ENCODE data around the gene FBRSL1. TPM values are rescaled to one million over a fixed set of nuclear protein-coding genes. Genes with fewer than 3 reads are reported as not detected.

The FBRSL1 gene
- total RNA-seq, 1 donor from 2014 or later = 58.7 TPM

DNA sequence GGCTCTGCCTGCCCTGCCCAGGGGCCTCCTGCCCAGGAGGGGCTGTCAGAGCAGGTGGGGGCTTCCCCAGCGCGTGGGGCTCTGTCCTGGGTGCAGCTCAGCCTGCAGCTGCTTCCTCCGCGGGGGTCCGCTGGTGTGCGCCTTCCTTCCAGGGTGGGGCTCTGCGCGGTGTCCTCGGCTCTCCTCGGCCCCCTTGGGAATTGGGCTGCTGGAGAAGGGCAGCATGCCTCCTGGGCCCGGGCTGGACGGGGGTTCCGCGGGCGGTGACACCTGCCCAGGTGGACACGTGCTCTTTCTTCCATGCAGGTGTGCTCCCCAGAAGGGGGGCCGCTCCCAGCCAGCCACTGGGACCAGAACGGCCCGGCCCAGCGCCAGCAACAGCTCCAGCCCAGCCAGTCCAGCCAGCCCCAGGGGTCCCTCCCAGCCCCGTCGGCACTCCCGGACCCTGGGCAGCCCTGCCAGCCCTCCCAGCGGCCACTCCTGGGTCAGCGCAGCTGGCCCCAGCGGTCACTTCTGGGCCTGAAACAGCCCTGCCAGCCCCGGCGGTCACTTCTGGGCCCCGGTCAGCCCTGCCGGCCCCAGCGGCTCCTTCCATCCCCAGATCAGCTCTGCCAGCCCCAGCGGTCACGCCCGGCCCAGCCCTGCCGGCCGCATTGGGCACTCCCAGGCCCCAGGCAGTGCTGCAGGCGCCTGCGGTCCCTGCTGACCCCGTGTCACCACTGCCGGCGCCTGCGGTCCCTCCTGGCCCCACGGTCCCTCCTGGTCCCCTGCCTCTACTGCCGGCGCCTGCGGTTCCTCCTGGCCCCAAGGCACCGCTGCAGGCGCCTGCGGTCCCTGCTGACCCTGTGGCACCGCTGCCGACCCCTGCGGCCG, 19.1 kb downstream of the FBRSL1 start:
- TF ChIP-seq, protein P1, sequence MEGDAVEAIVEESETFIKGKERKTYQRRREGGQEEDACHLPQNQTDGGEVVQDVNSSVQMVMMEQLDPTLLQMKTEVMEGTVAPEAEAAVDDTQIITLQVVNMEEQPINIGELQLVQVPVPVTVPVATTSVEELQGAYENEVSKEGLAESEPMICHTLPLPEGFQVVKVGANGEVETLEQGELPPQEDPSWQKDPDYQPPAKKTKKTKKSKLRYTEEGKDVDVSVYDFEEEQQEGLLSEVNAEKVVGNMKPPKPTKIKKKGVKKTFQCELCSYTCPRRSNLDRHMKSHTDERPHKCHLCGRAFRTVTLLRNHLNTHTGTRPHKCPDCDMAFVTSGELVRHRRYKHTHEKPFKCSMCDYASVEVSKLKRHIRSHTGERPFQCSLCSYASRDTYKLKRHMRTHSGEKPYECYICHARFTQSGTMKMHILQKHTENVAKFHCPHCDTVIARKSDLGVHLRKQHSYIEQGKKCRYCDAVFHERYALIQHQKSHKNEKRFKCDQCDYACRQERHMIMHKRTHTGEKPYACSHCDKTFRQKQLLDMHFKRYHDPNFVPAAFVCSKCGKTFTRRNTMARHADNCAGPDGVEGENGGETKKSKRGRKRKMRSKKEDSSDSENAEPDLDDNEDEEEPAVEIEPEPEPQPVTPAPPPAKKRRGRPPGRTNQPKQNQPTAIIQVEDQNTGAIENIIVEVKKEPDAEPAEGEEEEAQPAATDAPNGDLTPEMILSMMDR (IDR thresholded peaks at IDR 0.05) = no peak
- intact Hi-C loops (cut with micrococcal nuclease) = no loop called here
- H3K36me3 Mint-ChIP-seq (ENCODE audit: low read depth) = peaks cover 14% of the 10 kb centered on the region
- H3K27ac Mint-ChIP-seq = no peak overlapping the region
- DNase-seq (no peak), ATAC-seq (ENCODE audit: low read depth) (no peak)
- no peak overlapping the region for H3K4me3 Mint-ChIP-seq
- H3K27me3 Mint-ChIP-seq = no peaks in the 10 kb centered on the region
- CTCF ChIA-PET = no interaction called here
- POLR2A ChIA-PET = interaction anchor here (0.6 kb wide), 1 partner anchor 17 kb away, joined by 3 read pairs; no protein-coding TSS in a partner anchor
- H3K9me3 Mint-ChIP-seq = no peaks in the 10 kb centered on the region
- H3K4me1 Mint-ChIP-seq = peaks cover 31% of the 10 kb centered on the region

GRCh38 chr12:132510111-132510724, 20.3 kb downstream of the FBRSL1 start:
- H3K4me3 Mint-ChIP-seq = no peak overlapping the region
- TF ChIP-seq, protein P1 (IDR thresholded peaks at IDR 0.05) = no peak
- no peaks in the 10 kb centered on the region for H3K9me3 Mint-ChIP-seq
- H3K36me3 Mint-ChIP-seq (ENCODE audit: low read depth) = peaks cover 18% of the 10 kb centered on the region
- ATAC-seq (ENCODE audit: low read depth) = no peak
- POLR2A ChIA-PET = no interaction called here
- DNase-seq = no peak
- intact Hi-C loops (cut with micrococcal nuclease) = no loop called here
- no peaks in the 10 kb centered on the region for H3K27me3 Mint-ChIP-seq
- CTCF ChIA-PET = no interaction called here
- H3K27ac Mint-ChIP-seq = no peak overlapping the region
- H3K4me1 Mint-ChIP-seq = peaks cover 22% of the 10 kb centered on the region

DNA sequence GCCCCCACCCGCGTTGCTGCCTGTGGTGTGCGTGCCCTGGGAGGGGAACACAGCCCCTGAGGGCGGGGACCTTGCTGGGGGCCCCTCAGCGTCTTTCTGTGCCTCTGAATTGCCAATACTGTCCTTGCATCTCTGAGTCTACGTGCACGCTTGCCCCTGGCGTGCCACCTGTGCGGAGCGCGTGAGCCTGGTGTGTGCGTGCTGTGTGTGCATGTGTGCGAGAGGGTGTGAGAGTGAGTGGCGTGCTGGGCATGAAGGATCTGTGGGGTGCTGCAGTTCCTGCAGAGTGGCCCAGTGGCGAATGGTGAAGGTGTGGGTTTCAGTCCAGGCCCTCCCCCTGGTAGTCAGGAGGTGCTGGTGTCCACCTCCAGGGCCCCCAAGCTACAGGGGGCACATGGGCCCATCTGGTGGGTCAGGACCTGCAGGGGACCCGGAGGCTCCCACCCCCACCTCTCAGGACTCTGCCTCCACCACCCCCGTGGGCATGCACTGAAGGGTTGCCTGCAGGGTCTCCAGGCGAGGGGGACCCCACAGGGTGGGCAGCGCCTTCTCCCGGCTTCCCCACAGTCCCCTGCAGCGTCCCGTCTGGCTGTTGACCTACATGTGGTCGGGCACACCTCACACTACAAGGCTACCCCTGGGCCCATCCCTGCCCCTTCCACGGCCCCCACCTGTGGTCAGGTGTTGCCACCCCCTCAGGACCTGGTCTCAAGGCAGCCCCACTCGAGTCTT, 21.0 kb downstream of the FBRSL1 start:
- Mint-ChIP-seq H3K36me3 (ENCODE audit: low read depth) (peaks cover 22% of the 10 kb centered on the region), H3K27ac (no peak overlapping the region), H3K9me3 (peaks cover 2% of the 10 kb centered on the region), H3K4me1 (peaks cover 16% of the 10 kb centered on the region), H3K4me3 (no peak overlapping the region), H3K27me3 (no peaks in the 10 kb centered on the region)
- no peak for DNase-seq
- ChIA-PET POLR2A (no interaction called here), CTCF (no interaction called here)
- intact Hi-C loops (cut with micrococcal nuclease) = no loop called here
- no peak for ATAC-seq (ENCODE audit: low read depth)
- TF ChIP-seq, protein P1 (IDR thresholded peaks at IDR 0.05) = no peak

DNA sequence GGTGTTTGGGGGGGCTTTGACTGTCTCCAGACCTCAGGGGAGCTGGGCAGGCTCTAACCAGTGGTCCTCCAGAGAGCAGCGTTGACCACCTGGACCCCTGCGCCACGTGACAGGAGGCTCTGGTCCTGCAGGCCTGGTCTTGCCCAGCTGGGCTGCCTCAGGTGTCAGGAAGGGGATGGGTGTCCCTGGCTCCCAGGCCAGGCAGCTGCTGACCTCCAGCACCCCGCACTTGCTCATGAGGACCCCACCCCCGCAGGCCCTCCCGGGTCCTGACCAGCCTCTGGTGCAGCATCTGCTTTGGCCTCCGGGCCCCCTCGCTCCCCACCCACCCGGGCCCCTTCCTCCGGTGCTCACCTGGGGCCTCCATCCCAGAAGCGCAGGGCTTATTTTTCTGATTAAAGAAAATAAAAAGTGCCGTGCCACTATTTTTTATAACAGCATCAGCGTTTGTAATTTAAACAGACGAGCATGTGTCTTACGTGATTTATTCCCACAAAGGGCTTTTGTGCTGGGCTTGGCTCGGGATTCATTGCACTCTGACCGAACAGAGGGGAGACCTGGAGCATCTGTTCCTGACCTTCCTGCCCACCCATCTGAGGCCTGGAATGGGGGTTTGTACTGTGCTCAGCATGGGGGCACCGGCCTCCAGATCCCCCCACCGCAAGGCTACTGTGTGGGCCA, 21.7 kb downstream of the FBRSL1 start:
- Mint-ChIP-seq H3K9me3 (peaks cover 2% of the 10 kb centered on the region), H3K27me3 (no peaks in the 10 kb centered on the region), H3K4me1 (peaks cover 8% of the 10 kb centered on the region), H3K36me3 (ENCODE audit: low read depth) (peaks cover 27% of the 10 kb centered on the region), H3K4me3 (no peak overlapping the region), H3K27ac (no peak overlapping the region)
- CTCF ChIA-PET = no interaction called here
- intact Hi-C loops (cut with micrococcal nuclease) = no loop called here
- POLR2A ChIA-PET = no interaction called here
- DNase-seq (no peak), ATAC-seq (ENCODE audit: low read depth) (no peak)
- TF ChIP-seq, protein P1 (IDR thresholded peaks at IDR 0.05) = no peak
